ENCODE data around the gene NIT2. TPM values are rescaled to one million over a fixed set of nuclear protein-coding genes. Genes with fewer than 3 reads are reported as not detected.

The NIT2 gene
- total RNA-seq, 2 experiments from 2014 or later = 59.1 to 70.8 TPM

- Mint-ChIP-seq H3K36me3 (ENCODE audit: low read depth) (peaks cover 58% of the 10 kb centered on the region), H3K27me3 (no peaks in the 10 kb centered on the region), H3K4me1 (no peaks in the 10 kb centered on the region), H3K9me3 (ENCODE audit: low read depth) (no peaks in the 10 kb centered on the region), H3K4me3 (no peak overlapping the region), H3K27ac (no peak overlapping the region)
- no peak for DNase-seq
- ChIA-PET POLR2A (interaction anchor here (0.5 kb wide), 1 partner anchor 10 kb away, joined by 3 read pairs; no protein-coding TSS in a partner anchor), CTCF (no interaction called here)
- no peak for ATAC-seq
- intact Hi-C loops (cut with DNase I, micrococcal nuclease) = no loop called here
Observed at GRCh38 chr3:100361897-100362296, 27.3 kb downstream of the NIT2 start.

GRCh38 chr3:100364421-100364820 lies 29.9 kb downstream of the NIT2 start:
- ATAC-seq (no peak), DNase-seq (no peak)
- Mint-ChIP-seq H3K27me3 (no peaks in the 10 kb centered on the region), H3K4me3 (no peak overlapping the region), H3K9me3 (ENCODE audit: low read depth) (no peaks in the 10 kb centered on the region), H3K36me3 (ENCODE audit: low read depth) (peaks cover 63% of the 10 kb centered on the region), H3K4me1 (no peaks in the 10 kb centered on the region), H3K27ac (no peak overlapping the region)
- CTCF ChIA-PET = no interaction called here
- intact Hi-C loops (cut with DNase I, micrococcal nuclease) = no loop called here
- POLR2A ChIA-PET = no interaction called here

- no peaks in the 10 kb centered on the region for H3K27me3 Mint-ChIP-seq
Observed at GRCh38 chr3:100366424-100366823, 31.9 kb downstream of the NIT2 start.

GRCh38 chr3:100368441-100368840 lies 33.9 kb downstream of the NIT2 start:
- ChIA-PET CTCF (interaction anchor here (0.9 to 1.4 kb wide), 2 partner anchors 12 to 216 kb away, joined by 3 read pairs; no protein-coding TSS in a partner anchor), POLR2A (no interaction called here)
- DNase-seq = no peak
- ATAC-seq = no peak
- no peaks in the 10 kb centered on the region for H3K4me1 Mint-ChIP-seq
- no peak overlapping the region for H3K4me3 Mint-ChIP-seq
- no peaks in the 10 kb centered on the region for H3K27me3 Mint-ChIP-seq
- H3K9me3 Mint-ChIP-seq (ENCODE audit: low read depth) = no peaks in the 10 kb centered on the region
- H3K36me3 Mint-ChIP-seq (ENCODE audit: low read depth) = peaks cover 46% of the 10 kb centered on the region
- no peak overlapping the region for H3K27ac Mint-ChIP-seq
- intact Hi-C loops (cut with DNase I, micrococcal nuclease) = no loop called here

More at GRCh38 chr3:100366424-100366823, 31.9 kb downstream of the NIT2 start:
- no peak for DNase-seq
- H3K9me3 Mint-ChIP-seq (ENCODE audit: low read depth) = no peaks in the 10 kb centered on the region
- H3K4me1 Mint-ChIP-seq = no peaks in the 10 kb centered on the region
- POLR2A ChIA-PET = no interaction called here
- intact Hi-C loops (cut with DNase I, micrococcal nuclease) = no loop called here
- no peak overlapping the region for H3K4me3 Mint-ChIP-seq
- peaks cover 53% of the 10 kb centered on the region for H3K36me3 Mint-ChIP-seq (ENCODE audit: low read depth)
- CTCF ChIA-PET = no interaction called here
- no peak for ATAC-seq
- H3K27ac Mint-ChIP-seq = no peak overlapping the region

GRCh38 chr3:100370756-100371155 lies 36.2 kb downstream of the NIT2 start:
- no peaks in the 10 kb centered on the region for H3K9me3 Mint-ChIP-seq (ENCODE audit: low read depth)
- ChIA-PET POLR2A (no interaction called here), CTCF (interaction anchor here (0.7 kb wide), 1 partner anchor 17 kb away, joined by 3 read pairs; no protein-coding TSS in a partner anchor)
- no peaks in the 10 kb centered on the region for H3K4me1 Mint-ChIP-seq
- H3K27ac Mint-ChIP-seq = no peak overlapping the region
- H3K36me3 Mint-ChIP-seq (ENCODE audit: low read depth) = peaks cover 37% of the 10 kb centered on the region
- H3K27me3 Mint-ChIP-seq = no peaks in the 10 kb centered on the region
- no peak overlapping the region for H3K4me3 Mint-ChIP-seq
- no peak for ATAC-seq
- intact Hi-C loops (cut with DNase I, micrococcal nuclease) = no loop called here
- no peak for DNase-seq

DNA sequence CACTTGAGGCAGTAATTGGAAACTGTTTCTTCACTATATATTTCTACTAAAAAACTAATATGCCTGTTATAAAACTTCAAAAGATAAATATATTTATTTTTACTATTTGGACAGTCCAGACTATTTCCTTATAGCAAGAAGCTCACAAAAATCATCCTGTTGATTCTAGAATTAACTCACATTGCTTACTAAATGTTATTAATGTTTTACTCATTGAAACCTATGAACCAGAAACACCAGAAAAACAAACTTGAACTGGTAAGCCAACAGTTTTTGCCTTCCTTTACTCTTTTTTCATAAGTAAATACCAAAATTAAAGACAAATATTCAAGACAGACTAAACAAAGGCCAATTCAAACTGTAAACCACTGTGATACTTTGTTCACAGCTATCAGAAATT lies 40.0 kb downstream of the NIT2 start:
- intact Hi-C loops (cut with DNase I, micrococcal nuclease) = no loop called here
- ATAC-seq = no peak
- Mint-ChIP-seq H3K36me3 (ENCODE audit: low read depth) (peaks cover 37% of the 10 kb centered on the region), H3K4me1 (peaks cover 2% of the 10 kb centered on the region), H3K4me3 (no peak overlapping the region), H3K27ac (no peak overlapping the region), H3K27me3 (no peaks in the 10 kb centered on the region), H3K9me3 (ENCODE audit: low read depth) (no peaks in the 10 kb centered on the region)
- no peak for DNase-seq
- ChIA-PET POLR2A (no interaction called here), CTCF (interaction anchor here (0.7 to 1.2 kb wide), 3 partner anchors 11 to 355 kb away, joined by 3 to 4 read pairs (median 3); no protein-coding TSS in a partner anchor)

GRCh38 chr3:100376301-100376700 lies 41.7 kb downstream of the NIT2 start:
- no peak overlapping the region for H3K27ac Mint-ChIP-seq
- intact Hi-C loops (cut with DNase I, micrococcal nuclease) = no loop called here
- peaks cover 46% of the 10 kb centered on the region for H3K36me3 Mint-ChIP-seq (ENCODE audit: low read depth)

GRCh38 chr3:100384733-100385525 lies 50.4 kb downstream of the NIT2 start:
- Mint-ChIP-seq H3K9me3 (ENCODE audit: low read depth) (peaks cover 6% of the 10 kb centered on the region), H3K36me3 (ENCODE audit: low read depth) (peaks cover 49% of the 10 kb centered on the region), H3K4me3 (no peak overlapping the region), H3K27ac (no peak overlapping the region), H3K4me1 (peaks cover 16% of the 10 kb centered on the region), H3K27me3 (no peaks in the 10 kb centered on the region)
- CTCF ChIA-PET = interaction anchor here (1.0 to 1.4 kb wide), 4 partner anchors 11 to 53 kb away, joined by 3 read pairs; no protein-coding TSS in a partner anchor
- POLR2A ChIA-PET = no interaction called here
- ATAC-seq (no peak), DNase-seq (no peak)
- intact Hi-C loops (cut with DNase I, micrococcal nuclease) = no loop called here

More at GRCh38 chr3:100376301-100376700, 41.7 kb downstream of the NIT2 start:
- Mint-ChIP-seq H3K9me3 (ENCODE audit: low read depth) (no peaks in the 10 kb centered on the region), H3K4me1 (peaks cover 2% of the 10 kb centered on the region), H3K27me3 (no peaks in the 10 kb centered on the region), H3K4me3 (no peak overlapping the region)
- DNase-seq = no peak
- POLR2A ChIA-PET = no interaction called here
- no peak for ATAC-seq
- CTCF ChIA-PET = interaction anchor here (0.5 kb wide), 2 partner anchors 14 to 33 kb away, joined by 3 read pairs; no protein-coding TSS in a partner anchor

DNA sequence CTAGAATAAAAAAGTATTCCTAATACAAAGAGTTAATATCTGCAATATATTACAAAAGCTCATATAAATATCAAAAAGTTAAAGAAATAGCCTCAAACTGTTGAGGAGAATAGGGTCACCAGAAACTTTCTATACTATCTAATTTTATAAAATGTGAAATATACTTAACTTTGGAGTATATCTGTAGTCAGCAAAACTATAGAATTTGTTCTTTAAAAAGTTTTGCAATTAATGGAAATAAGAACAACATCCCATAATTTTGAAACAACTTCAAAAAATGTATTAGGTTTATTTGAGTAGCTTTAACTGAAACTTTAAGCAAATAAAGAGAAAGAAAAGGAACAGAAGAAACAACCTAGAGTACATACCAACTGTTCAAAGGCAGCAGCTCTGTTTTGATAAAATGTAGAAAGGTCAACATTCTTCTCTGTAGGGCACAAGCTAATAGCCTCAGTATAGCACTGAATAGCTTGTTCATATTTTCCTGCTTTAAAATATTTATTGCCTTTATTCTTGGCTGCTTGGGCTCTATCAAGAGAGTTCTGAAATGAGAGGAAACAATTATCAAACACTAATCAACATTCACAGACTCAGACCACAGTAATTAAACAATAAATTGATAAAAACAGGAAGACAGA lies 52.0 kb downstream of the NIT2 start:
- peaks cover 6% of the 10 kb centered on the region for H3K9me3 Mint-ChIP-seq (ENCODE audit: low read depth)
- H3K36me3 Mint-ChIP-seq (ENCODE audit: low read depth) = peaks cover 43% of the 10 kb centered on the region
- H3K27ac Mint-ChIP-seq = no peak overlapping the region
- ATAC-seq (no peak), DNase-seq (no peak)
- H3K4me3 Mint-ChIP-seq = no peak overlapping the region
- ChIA-PET CTCF (interaction anchor here (0.5 to 1.1 kb wide), 4 partner anchors 19 to 338 kb away, joined by 3 read pairs; no protein-coding TSS in a partner anchor), POLR2A (no interaction called here)
- peaks cover 16% of the 10 kb centered on the region for H3K4me1 Mint-ChIP-seq
- intact Hi-C loops (cut with DNase I, micrococcal nuclease) = no loop called here
- H3K27me3 Mint-ChIP-seq = no peaks in the 10 kb centered on the region

DNA sequence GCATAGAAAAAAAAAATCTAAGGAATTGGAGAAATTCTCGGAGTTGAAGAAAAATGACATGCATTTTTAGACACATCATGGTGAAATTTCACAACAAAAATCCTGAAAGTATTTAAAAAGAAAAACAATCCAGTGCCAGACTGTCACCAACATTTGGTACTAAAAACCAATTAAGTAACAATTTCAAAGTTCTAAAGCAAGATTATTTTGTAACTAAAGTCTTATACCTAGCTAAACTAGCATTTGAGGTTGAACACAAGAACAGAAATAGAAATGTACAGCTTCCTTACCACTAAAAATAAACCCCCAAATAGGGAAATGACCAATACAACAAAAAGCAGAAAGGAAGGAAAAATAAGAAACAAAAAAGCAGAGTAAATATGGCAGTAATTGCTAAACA lies 54.5 kb downstream of the NIT2 start:
- H3K4me3 Mint-ChIP-seq = no peak overlapping the region
- ChIA-PET POLR2A (no interaction called here), CTCF (interaction anchor here (0.6 kb wide), 1 partner anchor 76 kb away, joined by 3 read pairs; no protein-coding TSS in a partner anchor)
- H3K27me3 Mint-ChIP-seq = no peaks in the 10 kb centered on the region
- H3K4me1 Mint-ChIP-seq = peaks cover 21% of the 10 kb centered on the region
- intact Hi-C loops (cut with DNase I, micrococcal nuclease) = no loop called here
- DNase-seq = no peak
- H3K27ac Mint-ChIP-seq = no peak overlapping the region
- peaks cover 6% of the 10 kb centered on the region for H3K9me3 Mint-ChIP-seq (ENCODE audit: low read depth)
- ATAC-seq = no peak
- peaks cover 40% of the 10 kb centered on the region for H3K36me3 Mint-ChIP-seq (ENCODE audit: low read depth)

DNA sequence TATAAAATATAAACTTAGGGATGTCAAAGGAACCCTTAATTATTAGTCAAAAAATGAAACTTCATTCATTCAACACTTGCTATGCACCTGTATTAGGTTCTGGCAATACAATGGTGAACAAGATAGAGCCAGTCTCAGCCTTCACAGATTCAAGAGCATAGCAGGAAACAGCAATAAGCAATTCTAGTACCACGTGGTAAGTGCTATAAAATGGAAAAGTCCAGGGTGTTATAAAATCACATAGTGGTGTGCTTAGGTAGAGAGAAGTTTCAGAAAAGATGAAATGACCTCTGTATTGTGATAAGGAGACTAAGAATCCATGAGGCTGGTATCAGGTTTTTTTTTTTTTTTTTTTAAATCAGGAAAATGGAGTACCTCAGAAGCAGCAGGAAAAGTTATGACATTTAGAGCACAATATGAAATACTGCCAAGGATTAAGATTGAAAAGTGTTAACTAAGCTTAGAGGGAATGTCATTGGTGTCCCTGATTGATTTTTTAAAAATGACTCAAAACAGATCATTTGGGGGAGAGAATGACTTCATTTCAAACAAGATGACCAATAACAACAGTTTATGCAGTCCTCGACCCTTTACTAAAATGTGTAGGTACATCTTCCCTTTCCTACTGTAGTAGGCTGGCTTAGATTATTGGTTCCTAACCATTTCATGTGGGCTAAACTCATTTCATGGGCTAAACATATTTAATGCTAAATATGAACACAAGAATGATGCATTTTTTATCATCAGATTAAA lies 61.3 kb downstream of the NIT2 start:
- no peak overlapping the region for H3K4me3 Mint-ChIP-seq
- ChIA-PET CTCF (interaction anchor here (0.6 to 0.8 kb wide), 2 partner anchors 14 to 119 kb away, joined by 3 to 4 read pairs; no protein-coding TSS in a partner anchor), POLR2A (no interaction called here)
- H3K4me1 Mint-ChIP-seq = peaks cover 47% of the 10 kb centered on the region
- H3K9me3 Mint-ChIP-seq (ENCODE audit: low read depth) = no peaks in the 10 kb centered on the region
- H3K27ac Mint-ChIP-seq = no peak overlapping the region
- H3K27me3 Mint-ChIP-seq = no peaks in the 10 kb centered on the region
- intact Hi-C loops (cut with DNase I, micrococcal nuclease) = no loop called here
- peaks cover 22% of the 10 kb centered on the region for H3K36me3 Mint-ChIP-seq (ENCODE audit: low read depth)
- no peak for ATAC-seq
- DNase-seq = no peak

Data from activated CD4-positive, alpha-beta T cell treated with anti-CD3 and anti-CD28 coated beads for 36 hours (primary cell).